ENCODE results near the gene CRTC1. TPM values are rescaled to one million over a fixed set of nuclear protein-coding genes. Genes with fewer than 3 reads are reported as not detected.

The CRTC1 gene
- total RNA-seq, 1 experiment from 2014 or later: 19.0 TPM

- Histone ChIP-seq H3K9me3 (ENCODE audit: control insufficient read depth, low read depth, low read length) (no peaks in the 10 kb centered on the region), H2AFZ (ENCODE audit: low read length) (no peak overlapping the region), H3T11ph (ENCODE audit: low read length) (no peak overlapping the region), H3K18ac (ENCODE audit: insufficient read length, low read depth, low read length) (no peak overlapping the region), H3K4ac (ENCODE audit: low read depth, low read length) (no peak overlapping the region), H2AK5ac (ENCODE audit: insufficient read length, low read length) (no peak overlapping the region), H3K79me2 (ENCODE audit: insufficient read depth, low read length) (no peaks in the 10 kb centered on the region), H3K79me1 (ENCODE audit: insufficient read depth, low read depth, low read length, poor library complexity, severe bottlenecking) (no peaks in the 10 kb centered on the region), H4K5ac (ENCODE audit: insufficient read length, low read depth, low read length) (no peak overlapping the region), H2BK5ac (ENCODE audit: insufficient read length, low read length) (no peak overlapping the region), H3K27me3 (ENCODE audit: insufficient read depth, low read length) (no peaks in the 10 kb centered on the region), H3K56ac (ENCODE audit: insufficient read length, low read depth, low read length) (no peak overlapping the region), H3K23me2 (ENCODE audit: insufficient read length, low read depth, low read length, poor library complexity, severe bottlenecking) (no peaks in the 10 kb centered on the region), H2BK20ac (ENCODE audit: low read depth, low read length, poor library complexity, severe bottlenecking) (no peak overlapping the region), H2BK12ac (ENCODE audit: insufficient read length, low read depth, low read length) (no peak overlapping the region), H3K4me1 (ENCODE audit: insufficient read depth, low read length) (no peaks in the 10 kb centered on the region), H2BK15ac (ENCODE audit: low read depth, low read length) (no peak overlapping the region), H3K14ac (ENCODE audit: insufficient read depth, low read length) (no peak overlapping the region; the same call in 1 of the 2 replicates), H4K20me1 (ENCODE audit: control insufficient read depth, insufficient read depth, insufficient read length) (no peaks in the 10 kb centered on the region), H3K4me2 (ENCODE audit: insufficient read depth, insufficient read length, low read length) (no peak overlapping the region), H3K27ac (ENCODE audit: insufficient read length, low read depth, low read length) (no peak overlapping the region), H4K8ac (replicated peaks; ENCODE audit: insufficient read length, low read depth, low read length) (no peak overlapping the region), H3K23ac (ENCODE audit: insufficient read length, low read depth, low read length) (no peak overlapping the region), H4K91ac (ENCODE audit: insufficient read length, low read depth, low read length) (no peak overlapping the region), H2BK120ac (ENCODE audit: low read depth, low read length, poor library complexity, severe bottlenecking) (no peak overlapping the region), H3K9ac (ENCODE audit: extremely low read depth, insufficient read length, low read length) (no peak overlapping the region)
- H3K36me3 Mint-ChIP-seq (ENCODE audit: insufficient read depth in 1 of 3, low read depth in 3 of 3): peaks cover 0 to 11% (median 5%) of the 10 kb centered on the region in 3 experiments; a peak in 4 of 7 replicates
- no CpG with 5 or more reads among the region's 29 CpGs for WGBS (ENCODE audit: extremely low coverage, insufficient read length, low lambda C conversion rate)
- H3K27ac Mint-ChIP-seq: no peak overlapping the region; a peak in 1 of 7 replicates
- peaks cover 8 to 21% of the 10 kb centered on the region in 2 experiments for H3K4me1 Mint-ChIP-seq
- TF ChIP-seq, protein P1, sequence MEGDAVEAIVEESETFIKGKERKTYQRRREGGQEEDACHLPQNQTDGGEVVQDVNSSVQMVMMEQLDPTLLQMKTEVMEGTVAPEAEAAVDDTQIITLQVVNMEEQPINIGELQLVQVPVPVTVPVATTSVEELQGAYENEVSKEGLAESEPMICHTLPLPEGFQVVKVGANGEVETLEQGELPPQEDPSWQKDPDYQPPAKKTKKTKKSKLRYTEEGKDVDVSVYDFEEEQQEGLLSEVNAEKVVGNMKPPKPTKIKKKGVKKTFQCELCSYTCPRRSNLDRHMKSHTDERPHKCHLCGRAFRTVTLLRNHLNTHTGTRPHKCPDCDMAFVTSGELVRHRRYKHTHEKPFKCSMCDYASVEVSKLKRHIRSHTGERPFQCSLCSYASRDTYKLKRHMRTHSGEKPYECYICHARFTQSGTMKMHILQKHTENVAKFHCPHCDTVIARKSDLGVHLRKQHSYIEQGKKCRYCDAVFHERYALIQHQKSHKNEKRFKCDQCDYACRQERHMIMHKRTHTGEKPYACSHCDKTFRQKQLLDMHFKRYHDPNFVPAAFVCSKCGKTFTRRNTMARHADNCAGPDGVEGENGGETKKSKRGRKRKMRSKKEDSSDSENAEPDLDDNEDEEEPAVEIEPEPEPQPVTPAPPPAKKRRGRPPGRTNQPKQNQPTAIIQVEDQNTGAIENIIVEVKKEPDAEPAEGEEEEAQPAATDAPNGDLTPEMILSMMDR (conservative IDR thresholded peaks at IDR 0.05): no peak
- no peaks in the 10 kb centered on the region for H3K27me3 Mint-ChIP-seq (ENCODE audit: low read depth)
- H3K4me3 Mint-ChIP-seq: no peak overlapping the region
- peak; percentile 65 for DNase-seq
- H3K9me3 Mint-ChIP-seq: no peaks in the 10 kb centered on the region
Observed at GRCh38 chr19:18746401-18747325, 63.2 kb downstream of the CRTC1 start.

Measured in H9 (cell line).